SK-N-SH (cell line): ENCODE results near the gene MAP1LC3B. TPM values are rescaled to one million over a fixed set of nuclear protein-coding genes. Genes with fewer than 3 reads are reported as not detected.

Experiments used
- CTCF ChIA-PET: fragments of 300-600, 350-600 bp; formaldehyde crosslinking; extraction: SDS; loops from one replicate; lab custom pipeline; 2021; lab: Yijun Ruan, JAX
- POLR2A ChIA-PET: fragments of 350-600 bp; sonication (Branson Sonifier 250); formaldehyde crosslinking; extraction: SDS; loops from one replicate; lab custom pipeline; 2020; ENCODE audit warnings: antibody characterized with exemption, inconsistent platforms; lab: Yijun Ruan, JAX
- DNase-seq: peaks from one replicate; pipeline ENCODE4 v3.0.0; 2012
- H2AFZ ChIP-seq: fragments of 200-600 bp; sonication (generic); 2 replicates; pipeline ENCODE4 v1.8.1; 2016; ENCODE audit warnings: antibody characterized with exemption, mild to moderate bottlenecking, low read depth
- H3F3A ChIP-seq: fragments of 200-600 bp; sonication (generic); replicated peaks from 2 replicates; pipeline ENCODE3; 2016; ENCODE audit warnings: antibody characterized with exemption, mild to moderate bottlenecking; ENCODE audit not compliant: insufficient read depth
- H3K27ac ChIP-seq, 2 experiments: fragments of 200-500 bp in 1 of 2; fragments of 200-600 bp in 1 of 2; sonication (Bioruptor generic) in 1 of 2; sonication (generic), shearing (Covaris generic) in 1 of 2; 2 replicates each; pipeline versions ENCODE4 v1.5.1 to v1.6.1; 2014 to 2016; ENCODE audit warnings: low read depth in 2 of 2, inconsistent platforms in 1 of 2, low read length in 1 of 2, mild to moderate bottlenecking in 1 of 2, mixed read lengths in 1 of 2
- H3K27me3 ChIP-seq: fragments of 200-600 bp; sonication (generic), shearing (Covaris generic); 2 replicates; pipeline ENCODE4 v1.6.1; 2016; ENCODE audit warnings: mixed run types; ENCODE audit not compliant: insufficient read depth
- H3K36me3 ChIP-seq, 2 experiments: fragments of 200-500 bp in 1 of 2; fragments of 200-600 bp in 1 of 2; sonication (Bioruptor generic) in 1 of 2; sonication (generic) in 1 of 2; replicated peaks in 1 of 2; 2 replicates each; pipeline versions ENCODE3 to v1.5.1; 2014 to 2016; ENCODE audit warnings: low read length in 1 of 2, mild to moderate bottlenecking in 1 of 2; ENCODE audit not compliant: insufficient read depth in 2 of 2, control insufficient read depth in 1 of 2
- H3K4me1 ChIP-seq, 2 experiments: fragments of 200-500 bp in 1 of 2; fragments of 200-600 bp in 1 of 2; sonication (Bioruptor generic) in 1 of 2; sonication (generic), shearing (Covaris generic) in 1 of 2; 2 replicates each; pipeline versions ENCODE4 v1.5.1 to v1.6.1; 2014 to 2016; ENCODE audit warnings: low read depth in 1 of 2, low read length in 1 of 2, mixed run types in 1 of 2; ENCODE audit not compliant: insufficient read depth in 2 of 2, control insufficient read depth in 1 of 2
- H3K4me2 ChIP-seq: fragments of 200-600 bp; sonication (generic), shearing (Covaris generic); 2 replicates; pipeline ENCODE4 v1.6.1; 2017; ENCODE audit warnings: mixed run types
- H3K4me3 ChIP-seq, 2 experiments: fragments of 200-500 bp in 1 of 2; fragments of 200-600 bp in 1 of 2; sonication (Bioruptor generic) in 1 of 2; sonication (generic), shearing (Covaris generic) in 1 of 2; 2 replicates each; pipeline versions ENCODE4 v1.5.1 to v1.8.1; 2014 to 2016; ENCODE audit warnings: low read depth in 2 of 2, inconsistent platforms in 1 of 2, low read length in 1 of 2, mild to moderate bottlenecking in 1 of 2, mixed read lengths in 1 of 2, moderate library complexity in 1 of 2
- H3K79me2 ChIP-seq: fragments of 200-600 bp; sonication (generic); 2 replicates; pipeline ENCODE4 v1.8.1; 2017; ENCODE audit warnings: mild to moderate bottlenecking; ENCODE audit not compliant: insufficient read depth
- H3K9ac ChIP-seq: fragments of 200-600 bp; sonication (generic); 2 replicates; pipeline ENCODE4 v1.6.1; 2017; ENCODE audit warnings: mixed run types
- H3K9me2 ChIP-seq: fragments of 200-600 bp; sonication (generic); 2 replicates; pipeline ENCODE4 v1.6.1; 2017; ENCODE audit warnings: mixed run types
- H3K9me3 ChIP-seq: fragments of 200-600 bp; sonication (generic); 2 replicates; pipeline ENCODE4 v1.6.1; 2017; ENCODE audit warnings: mixed run types, mild to moderate bottlenecking, moderate library complexity
- H4K20me1 ChIP-seq: fragments of 200-600 bp; sonication (generic); 2 replicates; pipeline ENCODE4 v1.6.1; 2017; ENCODE audit warnings: mild to moderate bottlenecking, mixed run types; ENCODE audit not compliant: insufficient read depth
- ELF1 ChIP-seq: IDR thresholded peaks from 2 replicates; pipeline ENCODE4 v1.4.0; 2012
- EP300 ChIP-seq, 2 experiments: IDR thresholded peaks; 2 replicates each; pipeline versions ENCODE4 v1.4.0 to v1.6.1; 2012; ENCODE audit warnings: borderline replicate concordance in 1 of 2, low read depth in 1 of 2, low read length in 1 of 2
- EZH2phosphoT487 ChIP-seq: fragments of 200-600 bp; sonication (generic); IDR thresholded peaks from 2 replicates; pipeline ENCODE4 v1.6.1; 2017; ENCODE audit warnings: low read depth, mixed run types, mild to moderate bottlenecking, antibody characterized with exemption, moderate library complexity, borderline replicate concordance
- FOSL2 ChIP-seq: IDR thresholded peaks from 2 replicates; pipeline ENCODE4 v1.4.0; 2012; ENCODE audit warnings: low read depth, mild to moderate bottlenecking, moderate library complexity, borderline replicate concordance
- FOXJ3 ChIP-seq: sonication (generic); formaldehyde crosslinking; IDR thresholded peaks from 2 replicates; pipeline ENCODE4 v1.5.1; 2020; ENCODE audit warnings: mild to moderate bottlenecking, missing genetic modification reagents
- GABPA ChIP-seq: IDR thresholded peaks from 2 replicates; pipeline ENCODE4 v1.4.0; 2012; ENCODE audit warnings: low read depth, mild to moderate bottlenecking
- GATA2 ChIP-seq: sonication (generic); formaldehyde crosslinking; IDR thresholded peaks from 2 replicates; pipeline ENCODE4 v1.5.0; 2020; ENCODE audit warnings: mild to moderate bottlenecking, missing genetic modification reagents
- JUND ChIP-seq: IDR thresholded peaks from 2 replicates; pipeline ENCODE4 v1.4.0; 2012
- NRF1 ChIP-seq: IDR thresholded peaks from 2 replicates; pipeline ENCODE4 v1.6.1; 2012; ENCODE audit warnings: low read depth, mild to moderate bottlenecking, low read length
- POLR2AphosphoS5 ChIP-seq: IDR thresholded peaks from 2 replicates; pipeline ENCODE4 v1.6.1; 2012; ENCODE audit warnings: low read depth, low read length
- RAD21 ChIP-seq: IDR thresholded peaks from 2 replicates; pipeline ENCODE4 v1.6.1; 2012; ENCODE audit warnings: mild to moderate bottlenecking, low read length
- RXRA ChIP-seq: IDR thresholded peaks from 2 replicates; pipeline ENCODE4 v1.4.0; 2012; ENCODE audit warnings: low read depth, mild to moderate bottlenecking, borderline replicate concordance
- SMC3 ChIP-seq: IDR thresholded peaks from 2 replicates; pipeline ENCODE4 v1.6.1; 2012; ENCODE audit warnings: low read depth, low read length, improper control_type of control experiment
- TAF1 ChIP-seq: IDR thresholded peaks from 2 replicates; pipeline ENCODE4 v1.6.1; 2012; ENCODE audit warnings: low read depth, mild to moderate bottlenecking, low read length, moderate library complexity, borderline replicate concordance
- TCF12 ChIP-seq: IDR thresholded peaks from 2 replicates; pipeline ENCODE4 v1.4.0; 2012
- WGBS: methylation state at CpG from one replicate; pipeline ENCODE4 v1.1.6; 2017; ENCODE audit warnings: low lambda C conversion rate; 5-methylcytosine and 5-hydroxymethylcytosine counted together
- polyA plus RNA-seq, 3 experiments: library from polyadenylated mRNA; depleted of rRNA; stranded (reverse); fragments of >200 nt; gene quantifications; 2 replicates each; pipeline ENCODE4 v1.2.3, GENCODE V29; 2012
- TF ChIP-seq, protein P1 (sequence below): IDR thresholded peaks from 2 replicates; pipeline ENCODE4 v1.4.0; 2012; ENCODE audit warnings: low read depth, borderline replicate concordance
- TF ChIP-seq, protein P2 (sequence below): fragments of 150-350 bp; IDR thresholded peaks from 2 replicates; pipeline ENCODE4 v1.6.1; 2016; ENCODE audit warnings: mild to moderate bottlenecking, low read depth, low read length
- TF ChIP-seq, protein P3 (sequence below): IDR thresholded peaks from 2 replicates; pipeline ENCODE4 v1.6.1; 2012; ENCODE audit warnings: mild to moderate bottlenecking, low read depth, low read length, moderate library complexity
- TF ChIP-seq, protein P4 (sequence below): fragments of 150-350 bp; IDR thresholded peaks from 2 replicates; pipeline ENCODE4 v1.6.1; 2017; ENCODE audit warnings: antibody characterized with exemption, low read length, low read depth, borderline replicate concordance

MAP1LC3B gene
- polyA plus RNA-seq, 1 of the 3 experiments (the other 2 are of a cell fraction), result 33.7 TPM

DNA sequence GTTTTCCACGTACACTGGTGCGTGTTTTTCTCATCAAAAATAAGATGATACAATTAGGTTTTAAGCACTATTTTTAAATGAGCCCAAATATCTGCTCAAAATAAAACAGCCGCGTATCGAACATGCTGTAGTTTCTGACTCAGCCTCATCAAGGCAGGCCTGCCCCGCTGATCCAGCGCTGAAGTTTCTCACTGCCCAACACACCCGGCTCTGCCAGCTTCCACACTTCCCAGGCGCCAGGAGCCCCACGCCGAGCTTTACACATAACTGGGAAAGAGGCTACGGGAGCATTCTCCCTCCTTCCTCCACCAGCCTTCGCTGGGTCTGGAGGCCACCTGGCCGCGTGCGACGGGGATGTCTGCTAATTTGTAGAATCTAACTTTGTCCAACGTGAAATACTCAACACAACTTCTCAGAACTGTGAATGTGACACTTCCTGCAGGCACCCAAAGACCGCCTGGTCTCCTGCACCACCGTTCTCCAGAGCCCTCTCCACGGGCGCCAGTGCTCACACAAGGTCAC lies 42.1 kb downstream of the MAP1LC3B start:
- no peak overlapping the region for H3K27ac ChIP-seq
- peaks cover 67% of the 10 kb centered on the region for H3K79me2 ChIP-seq
- H3K9ac ChIP-seq, result no peak overlapping the region
- DNase-seq, result no peak
- ChIA-PET CTCF (interaction anchor here (2.3 kb wide), 1 partner anchor 201 kb away, joined by 10 read pairs; no protein-coding TSS in a partner anchor), POLR2A (no interaction called here)
- TF ChIP-seq GATA2, result no peak
- TF ChIP-seq RXRA, result no peak
- TF ChIP-seq, protein P1, sequence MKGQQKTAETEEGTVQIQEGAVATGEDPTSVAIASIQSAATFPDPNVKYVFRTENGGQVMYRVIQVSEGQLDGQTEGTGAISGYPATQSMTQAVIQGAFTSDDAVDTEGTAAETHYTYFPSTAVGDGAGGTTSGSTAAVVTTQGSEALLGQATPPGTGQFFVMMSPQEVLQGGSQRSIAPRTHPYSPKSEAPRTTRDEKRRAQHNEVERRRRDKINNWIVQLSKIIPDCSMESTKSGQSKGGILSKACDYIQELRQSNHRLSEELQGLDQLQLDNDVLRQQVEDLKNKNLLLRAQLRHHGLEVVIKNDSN, result no peak
- TF ChIP-seq EZH2phosphoT487, result no peak
- TF ChIP-seq JUND, result no peak
- TF ChIP-seq, protein P2, sequence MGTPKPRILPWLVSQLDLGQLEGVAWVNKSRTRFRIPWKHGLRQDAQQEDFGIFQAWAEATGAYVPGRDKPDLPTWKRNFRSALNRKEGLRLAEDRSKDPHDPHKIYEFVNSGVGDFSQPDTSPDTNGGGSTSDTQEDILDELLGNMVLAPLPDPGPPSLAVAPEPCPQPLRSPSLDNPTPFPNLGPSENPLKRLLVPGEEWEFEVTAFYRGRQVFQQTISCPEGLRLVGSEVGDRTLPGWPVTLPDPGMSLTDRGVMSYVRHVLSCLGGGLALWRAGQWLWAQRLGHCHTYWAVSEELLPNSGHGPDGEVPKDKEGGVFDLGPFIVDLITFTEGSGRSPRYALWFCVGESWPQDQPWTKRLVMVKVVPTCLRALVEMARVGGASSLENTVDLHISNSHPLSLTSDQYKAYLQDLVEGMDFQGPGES, result no peak
- TF ChIP-seq SMC3, result no peak
- TF ChIP-seq NRF1, result no peak
- TF ChIP-seq ELF1, result no peak
- TF ChIP-seq EP300 (IDR thresholded peaks at IDR 0.05; ENCODE audit: borderline replicate concordance in 1 of 2, low read depth in 1 of 2, low read length in 1 of 2), result no peak
- no peak for TF ChIP-seq GABPA
- TF ChIP-seq, protein P3, sequence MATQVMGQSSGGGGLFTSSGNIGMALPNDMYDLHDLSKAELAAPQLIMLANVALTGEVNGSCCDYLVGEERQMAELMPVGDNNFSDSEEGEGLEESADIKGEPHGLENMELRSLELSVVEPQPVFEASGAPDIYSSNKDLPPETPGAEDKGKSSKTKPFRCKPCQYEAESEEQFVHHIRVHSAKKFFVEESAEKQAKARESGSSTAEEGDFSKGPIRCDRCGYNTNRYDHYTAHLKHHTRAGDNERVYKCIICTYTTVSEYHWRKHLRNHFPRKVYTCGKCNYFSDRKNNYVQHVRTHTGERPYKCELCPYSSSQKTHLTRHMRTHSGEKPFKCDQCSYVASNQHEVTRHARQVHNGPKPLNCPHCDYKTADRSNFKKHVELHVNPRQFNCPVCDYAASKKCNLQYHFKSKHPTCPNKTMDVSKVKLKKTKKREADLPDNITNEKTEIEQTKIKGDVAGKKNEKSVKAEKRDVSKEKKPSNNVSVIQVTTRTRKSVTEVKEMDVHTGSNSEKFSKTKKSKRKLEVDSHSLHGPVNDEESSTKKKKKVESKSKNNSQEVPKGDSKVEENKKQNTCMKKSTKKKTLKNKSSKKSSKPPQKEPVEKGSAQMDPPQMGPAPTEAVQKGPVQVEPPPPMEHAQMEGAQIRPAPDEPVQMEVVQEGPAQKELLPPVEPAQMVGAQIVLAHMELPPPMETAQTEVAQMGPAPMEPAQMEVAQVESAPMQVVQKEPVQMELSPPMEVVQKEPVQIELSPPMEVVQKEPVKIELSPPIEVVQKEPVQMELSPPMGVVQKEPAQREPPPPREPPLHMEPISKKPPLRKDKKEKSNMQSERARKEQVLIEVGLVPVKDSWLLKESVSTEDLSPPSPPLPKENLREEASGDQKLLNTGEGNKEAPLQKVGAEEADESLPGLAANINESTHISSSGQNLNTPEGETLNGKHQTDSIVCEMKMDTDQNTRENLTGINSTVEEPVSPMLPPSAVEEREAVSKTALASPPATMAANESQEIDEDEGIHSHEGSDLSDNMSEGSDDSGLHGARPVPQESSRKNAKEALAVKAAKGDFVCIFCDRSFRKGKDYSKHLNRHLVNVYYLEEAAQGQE, result no peak
- TF ChIP-seq FOSL2, result no peak
- no peak for TF ChIP-seq RAD21
- no peak for TF ChIP-seq POLR2AphosphoS5
- TF ChIP-seq, protein P4, sequence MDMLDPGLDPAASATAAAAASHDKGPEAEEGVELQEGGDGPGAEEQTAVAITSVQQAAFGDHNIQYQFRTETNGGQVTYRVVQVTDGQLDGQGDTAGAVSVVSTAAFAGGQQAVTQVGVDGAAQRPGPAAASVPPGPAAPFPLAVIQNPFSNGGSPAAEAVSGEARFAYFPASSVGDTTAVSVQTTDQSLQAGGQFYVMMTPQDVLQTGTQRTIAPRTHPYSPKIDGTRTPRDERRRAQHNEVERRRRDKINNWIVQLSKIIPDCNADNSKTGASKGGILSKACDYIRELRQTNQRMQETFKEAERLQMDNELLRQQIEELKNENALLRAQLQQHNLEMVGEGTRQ, result no peak
- no peak for TF ChIP-seq FOXJ3 (CRISPR knock-in tag)
- TF ChIP-seq TCF12, result no peak
- no peak for TF ChIP-seq TAF1
- peaks cover 0 to 4% of the 10 kb centered on the region in 2 experiments for H3K36me3 ChIP-seq
- no peaks in the 10 kb centered on the region for H3K27me3 ChIP-seq
- H4K20me1 ChIP-seq, result peaks cover 43% of the 10 kb centered on the region
- no peaks in the 10 kb centered on the region for H3K9me3 ChIP-seq
- no peaks in the 10 kb centered on the region for H3K9me2 ChIP-seq
- H3K4me3 ChIP-seq, result no peak overlapping the region
- H3K4me2 ChIP-seq, result no peak overlapping the region
- no peak overlapping the region for H2AFZ ChIP-seq
- H3F3A ChIP-seq, result peaks cover 28% of the 10 kb centered on the region
- 96% methylated on average over 22 of the region's 22 CpGs for WGBS
- H3K4me1 ChIP-seq, result peaks cover 18 to 37% of the 10 kb centered on the region in 2 experiments
